HG02610 (cell line): ENCODE measurements around the gene PKDCC.

Experiments used
- ATAC-seq: cut with Tn5 transposase; IDR thresholded peaks from one replicate; pipeline ENCODE4 v1.9.1; 2021; ENCODE audit warnings: mild to moderate bottlenecking, moderate library complexity; ENCODE audit not compliant: unreplicated experiment

Gene PKDCC

DNA sequence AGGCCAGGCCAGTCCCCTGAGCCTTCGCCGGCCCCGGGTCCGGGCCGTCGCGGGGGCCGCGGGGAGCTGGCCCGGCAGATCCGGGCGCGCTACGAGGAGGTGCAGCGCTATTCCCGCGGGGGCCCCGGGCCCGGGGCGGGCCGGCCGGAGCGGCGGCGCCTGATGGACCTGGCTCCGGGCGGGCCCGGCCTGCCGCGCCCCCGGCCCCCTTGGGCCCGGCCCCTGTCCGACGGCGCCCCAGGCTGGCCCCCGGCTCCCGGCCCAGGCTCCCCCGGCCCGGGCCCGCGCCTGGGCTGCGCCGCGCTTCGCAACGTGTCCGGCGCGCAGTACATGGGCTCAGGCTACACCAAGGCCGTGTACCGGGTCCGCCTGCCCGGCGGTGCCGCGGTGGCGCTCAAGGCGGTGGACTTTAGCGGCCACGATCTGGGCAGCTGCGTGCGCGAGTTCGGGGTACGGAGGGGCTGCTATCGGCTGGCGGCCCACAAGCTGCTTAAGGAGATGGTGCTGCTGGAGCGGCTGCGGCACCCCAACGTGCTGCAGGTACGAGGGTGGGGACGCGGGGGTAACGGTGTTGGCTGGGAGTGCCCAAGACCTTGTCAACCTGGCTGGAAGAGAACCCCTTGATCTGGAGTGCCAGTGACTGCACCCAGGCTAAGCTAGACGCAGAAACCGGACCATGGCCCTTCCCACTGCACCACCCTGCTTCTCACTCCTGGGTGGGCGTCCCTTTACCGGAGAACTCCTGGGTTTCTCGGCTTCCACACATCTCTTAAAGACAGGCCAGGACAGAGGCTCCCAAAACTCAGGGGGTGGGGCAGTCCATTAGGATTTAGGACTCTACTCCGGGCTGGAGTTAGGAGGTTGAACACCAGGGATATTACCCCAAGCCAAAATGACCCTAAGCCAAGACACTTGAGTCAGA, 739 bp downstream of the PKDCC start:
- ATAC-seq: peak; percentile 21

DNA sequence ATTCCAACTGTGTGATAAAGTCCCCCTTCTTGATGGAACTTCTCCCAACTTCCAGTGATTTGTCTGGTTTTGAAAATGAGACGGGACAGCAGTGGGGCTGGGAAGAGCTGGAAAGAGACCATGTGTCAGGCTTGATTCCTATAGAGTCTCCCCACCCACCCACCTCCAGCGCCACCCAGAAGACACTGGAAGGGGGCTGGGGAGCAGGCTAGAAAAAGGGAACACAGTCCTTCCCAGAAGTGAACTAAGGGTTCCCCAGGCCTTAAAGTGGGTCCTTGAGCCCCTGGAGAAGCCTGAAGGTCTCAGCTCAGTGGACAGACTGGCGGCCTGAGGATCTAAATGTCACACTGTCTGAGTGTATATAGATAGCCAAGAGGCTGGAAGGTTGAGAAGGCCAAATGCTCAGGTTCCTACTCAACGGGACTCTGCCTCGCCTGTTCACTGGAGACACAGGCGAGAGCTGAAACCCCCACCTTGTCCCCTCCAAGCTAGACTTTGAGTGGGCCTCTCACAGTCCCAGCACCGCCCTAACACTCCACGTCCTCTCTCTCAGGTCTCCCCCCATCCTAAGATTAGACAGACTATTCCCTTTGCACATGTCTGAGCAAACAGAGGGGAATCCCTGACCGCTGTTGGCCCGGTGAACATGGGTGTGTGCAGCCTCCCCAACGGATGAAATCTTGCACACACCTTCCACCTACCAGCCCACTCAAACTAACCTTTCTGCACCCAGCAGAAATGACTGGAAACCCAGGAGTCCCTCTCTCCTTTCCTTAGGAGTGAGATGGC, 1.6 kb downstream of the PKDCC start:
- no peak for ATAC-seq

GRCh38 chr2:42050010-42050702, 2.3 kb downstream of the PKDCC start:
- no peak for ATAC-seq

GRCh38 chr2:42050703-42051542, 3.1 kb downstream of the PKDCC start:
- no peak for ATAC-seq

DNA sequence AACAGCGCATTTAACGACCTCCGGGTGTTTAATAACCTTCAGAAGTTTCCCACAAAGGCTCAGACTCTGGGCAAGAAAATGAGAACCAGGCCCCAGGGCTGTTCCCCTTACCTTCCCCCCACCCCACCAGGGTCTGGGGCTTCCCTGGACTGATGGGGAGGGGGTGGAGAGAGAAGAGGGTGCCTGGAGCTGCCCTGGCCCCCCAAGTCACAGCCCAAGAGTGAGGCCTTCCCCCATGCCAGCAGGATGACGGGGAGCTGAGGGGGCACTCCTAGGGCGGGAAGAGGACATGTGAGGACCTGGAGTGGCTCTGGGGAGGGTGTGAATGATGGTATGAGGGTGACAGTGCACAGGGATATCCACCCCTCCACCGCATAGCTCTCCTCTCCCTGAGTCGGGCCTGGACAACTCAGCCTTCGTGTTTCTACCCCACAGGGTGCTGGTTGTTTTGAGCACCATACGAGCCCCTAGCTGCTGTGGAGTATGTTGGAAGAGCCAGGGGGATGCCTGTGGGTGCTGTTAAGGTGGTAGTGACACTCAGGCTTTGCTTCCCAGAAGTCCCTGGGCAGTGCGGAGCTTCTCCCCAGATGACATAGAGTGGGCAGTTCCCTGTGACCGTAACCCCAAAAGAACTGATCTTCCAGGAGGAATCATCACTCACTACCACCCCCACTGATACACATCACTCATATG, 3.9 kb downstream of the PKDCC start:
- no peak for ATAC-seq

GRCh38 chr2:42052702-42053481, 5.1 kb downstream of the PKDCC start:
- no peak for ATAC-seq

DNA sequence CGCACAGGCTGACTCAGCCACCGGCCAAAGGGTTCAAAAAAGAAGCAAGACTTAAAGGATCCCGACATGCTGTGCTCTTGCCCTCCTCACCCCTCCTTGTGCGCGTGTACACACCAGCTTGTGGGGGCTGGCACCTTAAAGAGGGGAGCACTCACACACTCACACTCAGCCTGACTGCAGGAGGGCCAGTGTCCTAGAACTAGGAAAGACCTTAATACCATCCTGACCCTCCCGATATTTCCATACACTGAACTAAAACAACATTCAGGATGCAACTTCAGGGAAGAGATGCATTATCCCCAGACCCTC, 5.6 kb downstream of the PKDCC start:
- ATAC-seq: no peak

DNA sequence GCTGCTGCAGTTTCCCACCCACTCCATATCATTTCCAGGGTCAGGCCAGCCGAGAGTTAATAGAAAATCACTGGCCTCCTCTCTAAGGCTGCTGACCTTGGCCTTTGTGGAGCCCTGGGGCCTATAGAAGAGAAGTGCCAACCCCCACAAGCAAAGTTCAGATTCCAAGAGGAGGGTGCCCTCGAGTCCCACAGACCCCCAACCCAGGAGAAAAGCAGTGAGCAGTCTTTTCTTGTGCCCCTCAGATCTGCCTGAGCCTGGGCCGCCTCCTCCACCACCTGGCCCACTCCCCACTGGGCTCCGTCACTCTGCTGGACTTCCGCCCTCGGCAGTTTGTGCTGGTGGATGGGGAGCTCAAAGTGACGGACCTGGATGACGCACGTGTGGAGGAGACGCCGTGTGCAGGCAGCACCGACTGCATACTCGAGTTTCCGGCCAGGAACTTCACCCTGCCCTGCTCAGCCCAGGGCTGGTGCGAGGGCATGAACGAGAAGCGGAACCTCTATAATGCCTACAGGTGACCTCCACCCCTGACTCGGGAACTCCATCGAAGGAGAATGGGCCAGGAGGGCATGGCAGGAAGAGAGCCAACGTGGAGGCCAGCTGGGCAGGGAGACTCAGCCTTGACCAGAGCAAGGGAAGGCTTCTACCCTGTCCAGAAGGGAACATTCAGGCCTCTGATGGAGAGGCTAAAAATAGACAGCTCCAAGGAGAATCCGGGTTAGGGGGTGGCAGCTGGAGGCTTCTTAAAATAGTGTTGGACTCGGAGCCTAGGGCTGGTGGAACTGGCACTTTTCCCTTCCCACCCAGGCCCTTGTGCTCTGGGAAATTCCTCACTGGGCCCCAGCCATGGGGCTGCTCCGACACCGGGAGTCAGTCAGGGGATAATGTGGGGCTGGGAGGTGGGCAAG, 6.2 kb downstream of the PKDCC start:
- no peak for ATAC-seq

DNA sequence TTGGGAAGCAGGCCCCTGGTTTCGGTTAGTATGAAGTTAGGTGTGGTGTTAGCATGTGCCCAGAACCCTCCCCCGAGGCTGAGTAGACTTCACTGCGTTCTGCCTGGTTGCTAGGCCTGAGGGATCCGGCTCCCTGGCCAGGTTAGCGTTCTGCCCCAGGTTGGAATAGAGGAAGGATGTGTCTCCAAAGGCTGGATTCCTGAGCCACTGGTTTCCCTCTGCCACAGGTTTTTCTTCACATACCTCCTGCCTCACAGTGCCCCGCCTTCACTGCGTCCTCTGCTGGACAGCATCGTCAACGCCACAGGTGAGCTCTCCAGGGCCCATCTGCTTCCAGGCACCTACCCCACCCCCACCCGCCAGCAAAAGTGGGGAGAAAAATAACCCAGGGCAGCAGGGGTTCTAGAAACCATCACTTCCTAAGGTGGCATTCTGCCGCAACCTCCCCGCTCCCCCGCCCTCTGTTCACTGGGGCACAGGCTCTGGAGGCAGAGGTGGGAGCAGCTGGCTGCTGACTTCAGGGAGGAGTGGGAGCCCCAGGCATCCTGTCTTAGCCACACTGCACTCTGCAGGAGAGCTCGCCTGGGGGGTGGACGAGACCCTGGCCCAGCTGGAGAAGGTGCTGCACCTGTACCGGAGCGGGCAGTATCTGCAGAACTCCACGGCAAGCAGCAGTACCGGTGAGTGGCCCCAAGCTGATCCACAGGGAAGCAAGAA, 7.1 kb downstream of the PKDCC start:
- no peak for ATAC-seq

DNA sequence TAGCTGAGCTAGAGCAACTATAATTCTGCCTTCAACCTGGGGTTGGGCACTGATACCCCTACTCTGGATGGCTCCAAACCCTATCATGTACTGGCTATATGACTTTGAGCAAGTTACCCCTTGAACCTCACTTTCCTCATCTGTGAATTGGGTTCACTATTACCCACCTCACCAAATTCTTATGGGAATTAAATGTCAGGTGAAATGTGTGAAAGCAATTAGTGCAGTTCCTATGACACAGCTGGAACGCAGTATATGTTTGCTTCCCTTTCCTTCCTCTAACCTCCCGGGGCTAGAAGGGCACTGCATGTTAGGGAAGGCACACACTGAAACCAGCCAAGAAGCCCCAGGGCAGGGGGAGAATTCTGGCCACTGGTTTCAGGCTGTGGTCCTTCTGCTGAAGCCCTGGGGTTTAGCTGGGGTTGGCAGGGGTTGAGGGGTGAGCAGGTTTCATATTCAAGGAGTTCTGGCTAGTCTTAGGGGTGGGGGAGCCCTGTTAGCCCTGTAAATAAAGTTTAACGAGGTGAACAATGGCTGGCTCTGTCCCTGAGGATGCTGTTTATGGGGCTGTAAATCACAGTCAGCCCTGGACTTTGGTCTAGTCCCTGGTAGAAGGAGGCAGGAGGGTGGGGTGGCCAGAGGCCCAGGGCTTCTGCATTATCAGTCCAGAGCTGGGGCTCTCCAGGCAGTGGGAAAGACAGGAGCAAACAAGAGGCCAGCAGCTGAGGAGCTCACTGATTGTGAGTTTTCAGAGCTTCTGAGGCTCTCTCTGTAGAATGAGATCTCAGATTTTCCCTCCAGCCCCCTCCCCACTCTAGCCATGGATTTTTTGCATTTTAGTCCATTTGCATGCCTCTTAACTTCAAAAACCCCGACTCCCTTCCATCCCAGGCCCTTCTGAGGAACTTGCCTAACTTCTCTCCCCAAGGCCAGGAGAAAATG, 8.0 kb downstream of the PKDCC start:
- no peak for ATAC-seq

GRCh38 chr2:42057159-42057901, 9.5 kb downstream of the PKDCC start:
- ATAC-seq: no peak

DNA sequence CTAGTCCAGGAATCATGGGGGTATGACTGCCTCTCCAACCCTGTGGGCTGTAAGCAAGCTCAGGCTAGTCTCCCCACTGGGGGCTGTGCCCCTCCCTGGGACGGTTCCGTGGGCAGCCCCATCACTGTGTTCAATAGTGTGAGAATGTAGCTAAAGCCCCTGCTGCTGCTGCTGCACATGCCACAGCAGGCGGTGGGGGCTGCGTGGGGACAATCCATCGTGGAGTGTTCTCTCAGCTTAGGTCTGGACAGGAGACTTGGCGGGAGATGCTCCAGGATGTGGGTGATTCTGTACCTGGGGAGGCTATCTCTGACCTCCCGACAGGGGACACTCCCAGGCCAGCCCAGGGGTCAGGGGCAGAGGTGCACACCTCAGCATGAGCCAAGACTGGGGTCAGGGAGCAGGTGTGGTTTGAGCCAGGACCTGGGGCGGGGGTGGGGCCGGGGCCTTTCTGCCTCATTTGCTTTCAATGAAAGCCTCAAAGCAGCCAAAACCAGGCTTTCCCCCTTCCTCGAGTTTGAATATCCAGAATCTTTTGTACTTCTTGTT, 10.2 kb downstream of the PKDCC start:
- no peak for ATAC-seq

DNA sequence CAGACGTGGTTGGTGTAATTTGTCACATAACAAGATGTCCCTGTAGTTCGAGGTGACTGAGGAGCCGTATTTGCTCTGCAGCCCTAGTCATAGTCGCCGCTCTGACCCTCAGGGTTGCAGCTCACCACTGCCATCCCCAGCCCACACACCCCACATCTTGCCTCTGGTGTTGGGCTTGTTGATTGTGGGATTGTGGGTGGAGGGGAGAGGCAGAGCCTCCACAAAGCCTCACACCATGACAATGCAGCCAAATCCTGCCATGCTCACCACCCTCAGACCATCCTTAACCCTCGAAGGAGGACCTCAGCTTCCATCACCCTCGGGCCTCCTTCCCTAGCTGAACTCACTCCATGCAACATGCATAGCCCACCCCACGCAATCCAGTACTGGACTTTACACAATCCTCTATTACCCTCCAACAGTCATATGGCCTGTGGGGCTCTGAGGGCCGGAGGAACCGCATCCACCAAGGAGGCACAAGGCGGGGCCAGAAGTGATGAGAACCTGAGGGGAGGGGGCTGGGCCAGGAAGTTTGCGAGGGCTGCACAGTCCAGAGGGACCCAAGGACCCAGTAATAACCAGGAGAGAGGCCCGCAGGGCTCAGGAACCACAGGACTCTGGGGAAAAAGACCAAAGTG, 11.6 kb downstream of the PKDCC start:
- no peak for ATAC-seq

- ATAC-seq: no peak
Observed at GRCh38 chr2:42060028-42060427, 12.2 kb downstream of the PKDCC start.
